ENCODE results near the gene RPRD1B. TPM values are rescaled to one million over a fixed set of nuclear protein-coding genes. Genes with fewer than 3 reads are reported as not detected.
A peak's percentile ranks its signal among the peaks of the same experiment; 100 is the strongest.

The RPRD1B gene
- total and polyA plus RNA-seq, 2 donors (not counting 3 experiments of a cell fraction or from before 2014, with no cell fraction given): 13.0 to 29.3 TPM

- Histone ChIP-seq H4K20me1 (replicated peaks; ENCODE audit: control insufficient read depth, extremely low read depth, insufficient read depth, low read length) (no peaks in the 10 kb centered on the region), H3K4me2 (ENCODE audit: insufficient read depth, low read length) (peak overlapping the region; percentile 37), H3K36me3 (ENCODE audit: control insufficient read depth in 2 of 2, extremely low read depth in 1 of 2, insufficient read depth in 2 of 2, low read length in 2 of 2) (no peaks in the 10 kb centered on the region), H3K4me3 (replicated peaks in 1 of 3; ENCODE audit: insufficient read depth in 1 of 3, low read depth in 1 of 3, low read length in 3 of 3) (no peak overlapping the region), H3K79me2 (ENCODE audit: control insufficient read depth, insufficient read depth, low read length) (no peaks in the 10 kb centered on the region), H3K27ac (ENCODE audit: insufficient read depth, low read depth, low read length) (peak overlapping the region; percentile 63), H2AFZ (ENCODE audit: low read depth, low read length) (no peak overlapping the region), H3K9me1 (replicated peaks; ENCODE audit: control insufficient read depth, extremely low read depth, insufficient read depth, low read length) (no peaks in the 10 kb centered on the region), H3K27me3 (ENCODE audit: control insufficient read depth in 2 of 2, insufficient read depth in 2 of 2, low read length in 2 of 2) (no peaks in the 10 kb centered on the region), H3K9me3 (replicated peaks; ENCODE audit: control insufficient read depth, insufficient read depth, low read length) (no peaks in the 10 kb centered on the region), H3K9ac (replicated peaks; ENCODE audit: extremely low read depth, insufficient read depth, low read length) (peak overlapping the region; percentile 31), H3K4me1 (ENCODE audit: control insufficient read depth, extremely low read depth, insufficient read depth, low read length) (peaks cover 34% of the 10 kb centered on the region)
- BruUV-seq (replicated peaks): no TSS peak
- POLR2A ChIA-PET: no interaction called here
- CTCF ChIA-PET: interaction anchor here (1.1 to 1.6 kb wide), 3 partner anchors 10 to 44 kb away, joined by 3 to 6 read pairs (median 4); no protein-coding TSS in a partner anchor
- intact Hi-C loops (cut with micrococcal nuclease): loop anchor here (1.0 kb wide), 1 partner anchor 8 kb away; no protein-coding TSS in a partner anchor
- dilution Hi-C loops (cut with MboI; ENCODE audit: extremely low pct_ligation_motif_present, low sequenced_read_pairs): no loop called here
- TF ChIP-seq MAX (IDR thresholded peaks at IDR 0.05; ENCODE audit: insufficient read depth, insufficient read length) (no peak), POLR2AphosphoS5 (IDR thresholded peaks at IDR 0.05; ENCODE audit: insufficient read depth, low read depth, low read length) (peak; percentile 76), EZH2 (IDR thresholded peaks at IDR 0.05; ENCODE audit: borderline replicate concordance, low read depth, low read length, severe bottlenecking) (no peak), JUN (IDR thresholded peaks at IDR 0.05; ENCODE audit: borderline replicate concordance, insufficient read depth, insufficient read length, low read depth) (peak; percentile 81), FOS (IDR thresholded peaks at IDR 0.05; ENCODE audit: borderline replicate concordance, insufficient read depth, low read length) (peak; percentile 75), MYC (IDR thresholded peaks at IDR 0.05; ENCODE audit: low read depth, low read length) (no peak), GATA2 (IDR thresholded peaks at IDR 0.05; ENCODE audit: insufficient read depth, insufficient read length, low read depth, low read length) (peak; percentile 97), POLR2A (IDR thresholded peaks at IDR 0.05; ENCODE audit: low read depth, low read length) (no peak), CTCF (IDR thresholded peaks at IDR 0.05; ENCODE audit: extremely low read depth in 1 of 2, insufficient read depth in 1 of 2, low read depth in 1 of 2, low read length in 2 of 2) (no peak)
- DNase-seq (ENCODE audit: low read depth, low spot score) (peak; percentile 87), FAIRE-seq (peak; percentile 78)
Measured at GRCh38 chr20:38117635-38118034, 84.1 kb downstream of the RPRD1B start.
